Type B pancreatic cell (in vitro differentiated cells): ENCODE measurements around the gene MARS1. TPM values are rescaled to one million over a fixed set of nuclear protein-coding genes. Genes with fewer than 3 reads are reported as not detected.
A peak's percentile ranks its signal among the peaks of the same experiment; 100 is the strongest.

Experiments
- DNase-seq: peaks from one replicate; pipeline ENCODE4 v3.0.0; 2021; ENCODE audit warnings: mixed read lengths; ENCODE audit not compliant: unreplicated experiment; ENCODE audit errors: extremely low spot score
- H3K27ac Mint-ChIP-seq: 2 replicates; pipeline ENCODE4 v1.8.0; 2021; ENCODE audit warnings: mild to moderate bottlenecking, mixed read lengths
- H3K27me3 Mint-ChIP-seq: 2 replicates; pipeline ENCODE4 v1.8.0; 2021; ENCODE audit warnings: mixed read lengths
- H3K36me3 Mint-ChIP-seq: 2 replicates; pipeline ENCODE4 v1.8.0; 2021; ENCODE audit warnings: mixed read lengths
- H3K4me1 Mint-ChIP-seq: one replicate; pipeline ENCODE4 v1.8.0; 2021; ENCODE audit warnings: mixed read lengths; ENCODE audit not compliant: unreplicated experiment
- H3K4me3 Mint-ChIP-seq: 2 replicates; pipeline ENCODE4 v1.8.0; 2021; ENCODE audit warnings: mild to moderate bottlenecking, mixed read lengths
- H3K9me3 Mint-ChIP-seq: 2 replicates; pipeline ENCODE4 v1.8.0; 2021; ENCODE audit warnings: mixed read lengths
- CTCF ChIP-seq: fragments of 200-600 bp; sonication (generic); conservative IDR thresholded peaks from 2 replicates; pipeline ENCODE4 v1.5.0; 2021; ENCODE audit warnings: antibody characterized with exemption, mild to moderate bottlenecking
- total RNA-seq: library from RNA; stranded (reverse); gene quantifications from 2 replicates; pipeline ENCODE4 v1.2.1, GENCODE V29; 2021; ENCODE audit warnings: low replicate concordance

Gene MARS1
- total RNA-seq, 1 donor from 2014 or later: 200 TPM

- no peak for DNase-seq
- H3K27ac Mint-ChIP-seq: no peak overlapping the region
- no peak for TF ChIP-seq CTCF
- H3K9me3 Mint-ChIP-seq: no peaks in the 10 kb centered on the region
- H3K36me3 Mint-ChIP-seq: no peaks in the 10 kb centered on the region
- peaks cover 17% of the 10 kb centered on the region for H3K4me1 Mint-ChIP-seq
- H3K27me3 Mint-ChIP-seq: peaks cover 71% of the 10 kb centered on the region
- H3K4me3 Mint-ChIP-seq: peak overlapping the region; percentile 79
Observed at GRCh38 chr12:57551637-57552305, 63.9 kb downstream of the MARS1 start.

- no peak for TF ChIP-seq CTCF
- Mint-ChIP-seq H3K36me3 (no peaks in the 10 kb centered on the region), H3K4me3 (no peak overlapping the region), H3K9me3 (no peaks in the 10 kb centered on the region), H3K27ac (no peak overlapping the region), H3K27me3 (peaks cover 68% of the 10 kb centered on the region), H3K4me1 (peaks cover 13% of the 10 kb centered on the region)
- DNase-seq: no peak
Observed at GRCh38 chr12:57552306-57552651, 64.4 kb downstream of the MARS1 start.

GRCh38 chr12:57552835-57553313 lies 65.0 kb downstream of the MARS1 start:
- Mint-ChIP-seq H3K27ac (no peak overlapping the region), H3K4me1 (peaks cover 12% of the 10 kb centered on the region), H3K9me3 (no peaks in the 10 kb centered on the region), H3K4me3 (no peak overlapping the region), H3K36me3 (no peaks in the 10 kb centered on the region), H3K27me3 (peaks cover 62% of the 10 kb centered on the region)
- no peak for DNase-seq
- no peak for TF ChIP-seq CTCF

- Mint-ChIP-seq H3K4me1 (peaks cover 12% of the 10 kb centered on the region), H3K36me3 (no peaks in the 10 kb centered on the region), H3K4me3 (no peak overlapping the region), H3K27ac (no peak overlapping the region), H3K27me3 (peaks cover 56% of the 10 kb centered on the region), H3K9me3 (no peaks in the 10 kb centered on the region)
- no peak for TF ChIP-seq CTCF
- no peak for DNase-seq
Observed at GRCh38 chr12:57553343-57554202, 65.7 kb downstream of the MARS1 start.

- Mint-ChIP-seq H3K4me1 (peaks cover 12% of the 10 kb centered on the region), H3K27ac (no peak overlapping the region), H3K4me3 (no peak overlapping the region), H3K9me3 (no peaks in the 10 kb centered on the region), H3K27me3 (peaks cover 47% of the 10 kb centered on the region), H3K36me3 (no peaks in the 10 kb centered on the region)
- TF ChIP-seq CTCF: no peak
- DNase-seq: no peak
Observed at GRCh38 chr12:57554453-57554852, 66.6 kb downstream of the MARS1 start.
